PC-3 (cell line): ENCODE results near the gene CD44.

Experiments
- EZH2 ChIP-seq: fragments of 300-600 bp; sonication (generic); IDR thresholded peaks from one replicate; pipeline ENCODE4 v1.6.1; 2017; ENCODE audit warnings: antibody characterized with exemption, mild to moderate bottlenecking, low read length; ENCODE audit not compliant: unreplicated experiment
- TF ChIP-seq, protein P1 (sequence below): fragments of 300-600 bp; sonication (generic); conservative IDR thresholded peaks from 2 replicates; pipeline ENCODE4 v1.5.1; 2017; ENCODE audit warnings: antibody characterized with exemption, low read depth, mild to moderate bottlenecking, low read length

DNA sequence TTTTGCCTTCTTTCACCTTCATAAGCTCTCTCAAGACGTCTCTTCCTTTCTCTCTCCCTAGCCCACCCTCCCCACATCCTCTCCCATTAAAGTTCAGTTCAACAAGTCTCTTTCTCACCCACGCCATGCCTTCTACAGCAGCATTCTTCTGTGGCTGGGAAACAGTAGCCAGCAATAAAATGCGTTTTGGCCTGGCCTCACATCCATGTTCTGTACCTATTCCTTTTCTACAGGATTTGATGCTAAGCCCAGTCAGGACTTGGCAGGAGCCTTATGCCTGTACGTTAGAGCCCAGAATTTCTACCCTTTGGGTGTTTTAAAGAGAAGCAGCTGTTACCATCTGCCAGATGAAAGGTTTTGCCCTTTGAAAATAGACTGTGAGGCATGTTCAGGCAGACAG lies 7.1 kb upstream of the CD44 start:
- TF ChIP-seq, protein P1, sequence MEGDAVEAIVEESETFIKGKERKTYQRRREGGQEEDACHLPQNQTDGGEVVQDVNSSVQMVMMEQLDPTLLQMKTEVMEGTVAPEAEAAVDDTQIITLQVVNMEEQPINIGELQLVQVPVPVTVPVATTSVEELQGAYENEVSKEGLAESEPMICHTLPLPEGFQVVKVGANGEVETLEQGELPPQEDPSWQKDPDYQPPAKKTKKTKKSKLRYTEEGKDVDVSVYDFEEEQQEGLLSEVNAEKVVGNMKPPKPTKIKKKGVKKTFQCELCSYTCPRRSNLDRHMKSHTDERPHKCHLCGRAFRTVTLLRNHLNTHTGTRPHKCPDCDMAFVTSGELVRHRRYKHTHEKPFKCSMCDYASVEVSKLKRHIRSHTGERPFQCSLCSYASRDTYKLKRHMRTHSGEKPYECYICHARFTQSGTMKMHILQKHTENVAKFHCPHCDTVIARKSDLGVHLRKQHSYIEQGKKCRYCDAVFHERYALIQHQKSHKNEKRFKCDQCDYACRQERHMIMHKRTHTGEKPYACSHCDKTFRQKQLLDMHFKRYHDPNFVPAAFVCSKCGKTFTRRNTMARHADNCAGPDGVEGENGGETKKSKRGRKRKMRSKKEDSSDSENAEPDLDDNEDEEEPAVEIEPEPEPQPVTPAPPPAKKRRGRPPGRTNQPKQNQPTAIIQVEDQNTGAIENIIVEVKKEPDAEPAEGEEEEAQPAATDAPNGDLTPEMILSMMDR = no peak
- no peak for TF ChIP-seq EZH2
